NK-92 treated with Interleukin-12 subunit alpha and Interleukin-12 subunit beta, amount 100 ng/mL, for 24 hours (cell line): Measurements from ENCODE around the gene PTPRE.

ENCODE experiments used
- DNase-seq: peaks from one replicate; lab custom pipeline; 2025; lab: John Stamatoyannopoulos, UW

The PTPRE gene

GRCh38 chr10:127906548-127907377 lies at the start of gene PTPRE:
Gene PTPRE, plus strand, starts transcription at chr10:127907103. Its CDS starts 133,779 bp downstream, at chr10:128040882.
- no peak for DNase-seq

- no peak for DNase-seq
These were observed 46.3 kb upstream of the PTPRE start for GRCh38 chr10:127860592-127860991.

GRCh38 chr10:127863231-127863825 lies 43.6 kb upstream of the PTPRE start:
- no peak for DNase-seq

- DNase-seq: no peak
These were observed 40.5 kb upstream of the PTPRE start for GRCh38 chr10:127866276-127867013.

GRCh38 chr10:127867805-127868204 lies 39.1 kb upstream of the PTPRE start:
- DNase-seq: no peak

GRCh38 chr10:127869329-127869728 lies 37.6 kb upstream of the PTPRE start:
- no peak for DNase-seq

GRCh38 chr10:127871631-127872010 lies 35.3 kb upstream of the PTPRE start:
- no peak for DNase-seq

- DNase-seq: no peak
These were observed 34.7 kb upstream of the PTPRE start for GRCh38 chr10:127872011-127872761.

GRCh38 chr10:127872871-127873600 lies 33.9 kb upstream of the PTPRE start:
- DNase-seq: no peak

- DNase-seq: no peak
These were observed 32.9 kb upstream of the PTPRE start for GRCh38 chr10:127873901-127874470.

GRCh38 chr10:127874671-127875448 lies 32.0 kb upstream of the PTPRE start:
- DNase-seq: no peak

GRCh38 chr10:127875449-127875765 lies 31.5 kb upstream of the PTPRE start:
- no peak for DNase-seq

GRCh38 chr10:127875916-127876315 lies 31.0 kb upstream of the PTPRE start:
- no peak for DNase-seq

GRCh38 chr10:127877116-127877515 lies 29.8 kb upstream of the PTPRE start:
- no peak for DNase-seq

GRCh38 chr10:127877699-127878098 lies 29.2 kb upstream of the PTPRE start:
- no peak for DNase-seq

- DNase-seq: no peak
These were observed 28.3 kb upstream of the PTPRE start for GRCh38 chr10:127878475-127879055.

- no peak for DNase-seq
These were observed 26.3 kb upstream of the PTPRE start for GRCh38 chr10:127880557-127880956.

GRCh38 chr10:127881262-127881661 lies 25.6 kb upstream of the PTPRE start:
- no peak for DNase-seq

- no peak for DNase-seq
These were observed 24.5 kb upstream of the PTPRE start for GRCh38 chr10:127882391-127882790.

- DNase-seq: no peak
These were observed 24.0 kb upstream of the PTPRE start for GRCh38 chr10:127882801-127883459.
